GM18868 (cell line): ENCODE results near the gene CELF4.

Experiments
- ATAC-seq: cut with Tn5 transposase; IDR thresholded peaks from one replicate; pipeline ENCODE4 v1.9.1; 2021; ENCODE audit warnings: mild to moderate bottlenecking, moderate library complexity; ENCODE audit not compliant: unreplicated experiment

Gene CELF4

GRCh38 chr18:37395631-37396030 lies 170.0 kb downstream of the CELF4 start:
- no peak for ATAC-seq

GRCh38 chr18:37395138-37395537 lies 170.5 kb downstream of the CELF4 start:
- ATAC-seq: no peak

- no peak for ATAC-seq
These were observed 171.0 kb downstream of the CELF4 start for GRCh38 chr18:37394610-37394965.

GRCh38 chr18:37393945-37394609 lies 171.5 kb downstream of the CELF4 start:
- no peak for ATAC-seq

GRCh38 chr18:37393221-37393827 lies 172.3 kb downstream of the CELF4 start:
- ATAC-seq: no peak

- peak; percentile 42 for ATAC-seq
These were observed 172.9 kb downstream of the CELF4 start for GRCh38 chr18:37392648-37393047.

- ATAC-seq: peak; percentile 82
These were observed 173.7 kb downstream of the CELF4 start for GRCh38 chr18:37391698-37392548.

- no peak for ATAC-seq
These were observed 174.4 kb downstream of the CELF4 start for GRCh38 chr18:37391156-37391555.

- ATAC-seq: no peak
These were observed 174.9 kb downstream of the CELF4 start for GRCh38 chr18:37390687-37391086.

- no peak for ATAC-seq
These were observed 175.8 kb downstream of the CELF4 start for GRCh38 chr18:37389684-37390368.

GRCh38 chr18:37389041-37389440 lies 176.6 kb downstream of the CELF4 start:
- ATAC-seq: no peak

- ATAC-seq: no peak
These were observed 177.2 kb downstream of the CELF4 start for GRCh38 chr18:37388413-37388812.

GRCh38 chr18:37385846-37386778 lies 179.5 kb downstream of the CELF4 start:
- no peak for ATAC-seq

- no peak for ATAC-seq
These were observed 181.6 kb downstream of the CELF4 start for GRCh38 chr18:37383846-37384595.

GRCh38 chr18:37383036-37383785 lies 182.4 kb downstream of the CELF4 start:
- no peak for ATAC-seq

- no peak for ATAC-seq
These were observed 184.0 kb downstream of the CELF4 start for GRCh38 chr18:37381554-37381953.

GRCh38 chr18:37380546-37381110 lies 185.0 kb downstream of the CELF4 start:
- no peak for ATAC-seq

GRCh38 chr18:37378336-37379010 lies 187.1 kb downstream of the CELF4 start:
- no peak for ATAC-seq
